Spinal cord (tissue), 10 donors: ENCODE measurements around the gene NIP7. TPM values are rescaled to one million over a fixed set of nuclear protein-coding genes. Genes with fewer than 3 reads are reported as not detected.
"Not testable (repeated sequence)": the region's sequence is repeated elsewhere in the genome, so short reads cannot be mapped to it uniquely, and the experiment has no call there.

ENCODE experiments used
- DNase-seq, 6 donors: peaks; one replicate each; pipeline versions ENCODE4 v3.0.0 to v3.0.0-alpha.2; 2013 to 2015; ENCODE audit warnings: low spot score in 6 of 6, low read depth in 4 of 6
- H3K27ac ChIP-seq: one replicate; pipeline ENCODE4 v1.5.1; 2013; ENCODE audit warnings: low read depth, low read length, control low read depth
- H3K27me3 ChIP-seq: one replicate; pipeline ENCODE4 v1.6.1; 2013; ENCODE audit warnings: low read length; ENCODE audit not compliant: control insufficient read depth, insufficient read depth
- H3K36me3 ChIP-seq: one replicate; pipeline ENCODE4 v1.6.1; 2013; ENCODE audit warnings: low read length; ENCODE audit not compliant: control insufficient read depth, insufficient read depth
- H3K4me1 ChIP-seq: one replicate; pipeline ENCODE4 v1.6.1; 2013; ENCODE audit warnings: low read length; ENCODE audit not compliant: control insufficient read depth, insufficient read depth
- H3K4me3 ChIP-seq: one replicate; pipeline ENCODE4 v1.5.1; 2013; ENCODE audit warnings: low read depth, low read length, control low read depth
- H3K9me3 ChIP-seq: one replicate; pipeline ENCODE4 v1.6.1; 2013; ENCODE audit warnings: low read length; ENCODE audit not compliant: control insufficient read depth, insufficient read depth
- WGBS: methylation state at CpG from one replicate; pipeline ENCODE4 v1.1.5; 2013; ENCODE audit warnings: missing lambda C conversion rate; ENCODE audit not compliant: insufficient coverage; 5-methylcytosine and 5-hydroxymethylcytosine counted together
- long read RNA-seq, 4 donors: transcript quantifications; one replicate each; lab custom pipeline, GENCODE V29; 2026
- polyA plus RNA-seq, 2 donors: library from polyadenylated mRNA; unstranded; fragments of 120-200 nt; gene quantifications; one replicate each; pipeline ENCODE4 v1.2.1, GENCODE V29; 2013; ENCODE audit not compliant: insufficient read length in 2 of 2
- total RNA-seq, 2 donors: library from RNA; depleted of rRNA in 1 of 2; stranded (reverse); fragments of 120-200 nt in 1 of 2; fragments of >200 nt in 1 of 2; gene quantifications; one replicate each; pipeline versions ENCODE4 v1.2.3 to v1.2.4, GENCODE V29; 2013 to 2014
- donor health status: healthy.

The NIP7 gene
- total RNA-seq, result 10 to 100 TPM; 15.5 to 16.6 TPM
- polyA plus RNA-seq, result 10 to 100 TPM; 16.6 to 19.1 TPM
- long read RNA-seq, donor 1, transcript NIP7-201 (5 exons, 2,402 nt), result major isoform, 9 of 32 reads
- long read RNA-seq, donor 1, partial matches to known transcripts, result 22 of 32 reads
- long read RNA-seq, donor 1, other reads (novel, unspliced or antisense), result 0 of 32 reads
- long read RNA-seq, donor 2, partial matches to known transcripts, result 0 of 4 reads
- long read RNA-seq, donor 2, other reads (novel, unspliced or antisense), result 0 of 4 reads
- long read RNA-seq, donor 3, transcript NIP7-201 (5 exons, 2,402 nt), result major isoform, 5 of 6 reads
- long read RNA-seq, donor 3, partial matches to known transcripts, result 0 of 6 reads
- long read RNA-seq, donor 3, other reads (novel, unspliced or antisense), result 0 of 6 reads
- long read RNA-seq, donor 4, transcript NIP7-201 (5 exons, 2,402 nt), result major isoform, 10 of 19 reads
- long read RNA-seq, donor 4, partial matches to known transcripts, result 7 of 19 reads
- long read RNA-seq, donor 4, other reads (novel, unspliced or antisense), result 0 of 19 reads

DNA sequence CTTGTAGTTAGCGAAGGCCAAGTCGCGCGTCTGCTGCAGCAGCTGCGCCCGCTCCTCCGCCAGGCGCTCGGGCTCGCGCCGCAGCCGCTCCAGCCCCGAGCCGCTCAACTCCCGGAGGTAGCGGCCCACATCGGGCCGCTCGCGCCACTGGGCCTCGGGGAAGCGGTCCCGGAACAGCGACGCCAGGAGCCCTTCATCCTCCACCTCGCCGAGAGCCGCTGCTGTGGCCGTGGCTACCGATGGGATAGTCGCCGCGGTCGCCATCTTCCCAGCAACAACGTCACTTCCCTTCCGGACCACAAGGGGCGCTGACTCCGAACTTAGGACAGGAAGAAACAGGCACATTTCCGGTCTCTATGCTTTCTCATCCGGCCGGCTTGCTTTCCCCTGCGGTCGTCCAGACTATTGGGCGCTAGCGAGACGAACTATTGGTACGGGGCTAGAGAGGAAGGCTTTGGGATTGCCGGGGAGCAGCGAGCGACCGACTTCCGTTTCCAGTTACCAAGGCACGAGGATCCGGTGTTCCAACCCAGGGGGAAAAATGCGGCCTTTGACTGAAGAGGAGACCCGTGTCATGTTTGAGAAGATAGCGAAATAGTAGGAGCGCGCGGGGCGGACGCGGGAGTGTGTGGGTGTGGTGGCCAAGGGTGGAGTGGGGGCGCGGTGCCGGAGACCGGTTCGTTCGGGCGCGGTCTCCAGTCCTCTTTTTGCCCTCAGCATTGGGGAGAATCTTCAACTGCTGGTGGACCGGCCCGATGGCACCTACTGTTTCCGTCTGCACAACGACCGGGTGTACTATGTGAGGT, at the start of gene NIP7, which contains the start of gene COG8:
Gene NIP7, plus strand, starts transcription at position 484 of the 806 bp plus-strand sequence. Its CDS starts 58 bp downstream, at position 542.
Gene COG8, minus strand, starts transcription at position 276 of the 806 bp plus-strand sequence. Its CDS starts 12 bp downstream, at position 264.
- Histone ChIP-seq H3K4me3 (peak within 1 kb of the TSS; percentile 98), H3K27me3 (no peaks in the 10 kb centered on the region), H3K27ac (peak within 1 kb of the TSS; percentile 84), H3K9me3 (no peaks in the 10 kb centered on the region), H3K4me1 (peaks cover 25% of the 10 kb centered on the region), H3K36me3 (peaks cover 36% of the 10 kb centered on the region)
- DNase-seq, result peak; percentile 95 to 100 (median 98)
- under 1% methylated on average over 72 of the region's 77 CpGs for WGBS

- H3K36me3 ChIP-seq, result not testable (repeated sequence)
Measured at GRCh38 chr16:69291657-69292056, 47.9 kb upstream of the NIP7 start.

GRCh38 chr16:69293401-69293800, 46.2 kb upstream of the NIP7 start:
- H3K4me1 ChIP-seq, result no peaks in the 10 kb centered on the region
- DNase-seq, result peak in 1 of 6 donors; percentile 5
- H3K27ac ChIP-seq, result no peak overlapping the region
- H3K36me3 ChIP-seq, result no peaks in the 10 kb centered on the region
- H3K27me3 ChIP-seq, result no peaks in the 10 kb centered on the region
- H3K9me3 ChIP-seq, result no peaks in the 10 kb centered on the region
- 53% methylated on average over 3 of the region's 3 CpGs for WGBS
- no peak overlapping the region for H3K4me3 ChIP-seq

More at GRCh38 chr16:69291657-69292056, 47.9 kb upstream of the NIP7 start:
- DNase-seq, H3K4me1 ChIP-seq, H3K27ac ChIP-seq, H3K4me3 ChIP-seq, H3K9me3 ChIP-seq, H3K27me3 ChIP-seq: not testable (repeated sequence)
- 96% methylated on average over 5 of the region's 9 CpGs for WGBS

DNA sequence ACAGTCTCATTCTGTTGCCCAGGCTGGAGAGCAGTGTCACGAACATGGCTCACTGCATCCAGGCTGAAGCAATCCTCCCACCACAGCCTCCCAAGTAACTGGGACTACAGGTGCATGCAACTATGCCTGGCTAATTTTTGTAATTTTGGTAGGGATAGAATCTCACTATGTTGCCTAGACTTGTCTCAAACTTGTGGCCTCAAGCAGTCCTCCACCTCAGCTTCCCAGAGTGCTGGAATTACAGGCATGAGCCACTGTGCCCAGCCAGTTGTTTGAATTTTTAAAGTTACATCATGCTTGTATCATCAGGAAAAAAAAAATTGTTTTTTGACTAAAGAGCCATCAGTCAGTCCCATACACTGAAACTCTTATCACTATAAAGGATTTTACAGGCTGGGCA, 45.5 kb upstream of the NIP7 start:
- no peaks in the 10 kb centered on the region for H3K27me3 ChIP-seq
- peaks cover 2% of the 10 kb centered on the region for H3K36me3 ChIP-seq
- H3K4me1 ChIP-seq, result no peaks in the 10 kb centered on the region
- H3K27ac ChIP-seq, result no peak overlapping the region
- WGBS, result no CpG with 5 or more reads among the region's 1 CpG
- no peaks in the 10 kb centered on the region for H3K9me3 ChIP-seq
- no peak for DNase-seq
- no peak overlapping the region for H3K4me3 ChIP-seq

DNA sequence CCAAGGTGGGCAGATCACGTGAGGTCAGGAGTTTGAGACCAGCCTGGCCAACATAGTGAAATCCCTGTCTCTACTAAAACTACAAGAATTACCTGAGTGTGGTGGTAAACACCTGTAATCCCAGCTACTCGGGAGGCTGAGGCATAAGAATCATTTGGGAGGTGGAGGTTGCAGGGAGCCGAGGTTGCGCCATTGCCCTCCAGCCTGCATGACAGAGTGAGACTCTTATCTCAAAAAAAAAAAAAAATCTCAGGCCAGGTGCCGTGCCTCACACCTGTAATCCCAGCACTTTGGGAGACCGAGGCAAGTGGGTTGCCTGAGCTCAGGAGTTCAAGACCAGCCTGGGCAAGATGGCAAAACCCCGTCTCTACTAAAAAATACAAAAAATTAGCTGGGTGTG, 42.8 kb upstream of the NIP7 start:
- not testable (repeated sequence) for H3K27me3 ChIP-seq, H3K27ac ChIP-seq, H3K9me3 ChIP-seq, H3K4me1 ChIP-seq, H3K4me3 ChIP-seq, DNase-seq
- WGBS, result 100% methylated on average over 2 of the region's 7 CpGs
- peaks cover 10% of the 10 kb centered on the region for H3K36me3 ChIP-seq

DNA sequence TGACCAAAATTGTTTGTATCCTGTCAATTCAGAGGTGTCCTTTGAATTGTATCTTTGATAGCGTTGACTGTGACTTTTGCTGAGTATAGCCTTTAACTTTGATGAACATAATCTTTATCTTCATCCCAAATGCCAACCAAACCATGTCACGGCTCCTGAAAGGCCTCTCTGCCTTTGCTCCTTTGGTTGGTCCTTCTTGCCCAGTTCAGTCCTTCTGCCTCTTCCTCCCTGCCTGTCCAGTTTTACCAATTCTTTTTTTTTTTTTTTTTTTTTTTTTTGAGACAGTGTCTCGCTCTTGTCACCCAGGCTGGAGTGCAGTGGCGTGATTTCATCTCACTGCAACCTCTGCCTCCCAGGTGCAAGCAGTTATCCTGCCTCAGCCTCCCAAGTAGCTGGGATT, 41.3 kb upstream of the NIP7 start:
- H3K9me3 ChIP-seq, result no peaks in the 10 kb centered on the region
- no peaks in the 10 kb centered on the region for H3K4me1 ChIP-seq
- no peaks in the 10 kb centered on the region for H3K27me3 ChIP-seq
- H3K27ac ChIP-seq, result no peak overlapping the region
- no peak for DNase-seq
- H3K36me3 ChIP-seq, result peaks cover 10% of the 10 kb centered on the region
- 86% methylated on average over 1 of the region's 4 CpGs for WGBS
- H3K4me3 ChIP-seq, result no peak overlapping the region

DNA sequence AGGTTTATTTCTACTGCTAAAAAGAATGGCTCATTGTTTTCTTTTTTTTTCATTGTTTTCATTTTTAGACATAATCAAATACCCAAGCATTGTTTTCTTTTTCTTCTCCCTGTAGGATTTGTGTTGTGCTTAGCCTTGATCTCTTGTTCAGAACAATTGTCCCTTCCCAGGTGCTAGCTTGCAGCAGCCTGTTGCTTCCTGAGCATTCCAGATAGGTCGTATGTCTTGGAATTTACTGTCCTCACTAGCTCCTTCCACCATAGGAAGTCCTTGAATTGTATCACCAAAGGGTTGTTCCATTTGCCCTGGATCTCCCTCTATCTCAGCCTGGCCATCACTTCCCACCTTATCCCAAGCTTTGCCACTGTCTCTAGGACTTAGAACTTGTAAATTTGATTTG, 38.4 kb upstream of the NIP7 start:
- H3K36me3 ChIP-seq, result peaks cover 13% of the 10 kb centered on the region
- H3K4me1 ChIP-seq, result no peaks in the 10 kb centered on the region
- 78% methylated on average over 1 of the region's 1 CpG for WGBS
- no peak overlapping the region for H3K27ac ChIP-seq
- no peak for DNase-seq
- no peaks in the 10 kb centered on the region for H3K9me3 ChIP-seq
- no peak overlapping the region for H3K4me3 ChIP-seq
- H3K27me3 ChIP-seq, result no peaks in the 10 kb centered on the region

DNA sequence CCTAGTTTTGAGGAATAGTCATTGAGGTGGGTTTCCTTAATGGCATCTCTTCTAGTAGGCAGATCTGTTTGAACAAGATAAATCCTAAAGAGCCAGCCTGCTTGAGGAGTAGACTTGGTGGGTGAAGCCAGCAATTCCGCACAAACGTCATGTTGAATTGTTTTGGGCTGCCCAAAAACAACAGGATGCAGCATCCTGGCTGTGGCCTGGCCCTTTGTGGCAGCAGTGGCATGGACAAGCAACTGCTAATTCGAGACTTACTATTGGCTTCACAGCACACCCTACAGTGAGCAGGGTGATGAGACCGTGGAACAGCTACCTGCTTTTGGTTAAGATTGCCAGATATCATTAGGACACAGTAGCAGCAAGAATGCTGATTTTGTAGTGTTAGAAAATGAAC, 37.7 kb upstream of the NIP7 start:
- H3K4me1 ChIP-seq, result no peaks in the 10 kb centered on the region
- H3K27ac ChIP-seq, result no peak overlapping the region
- H3K36me3 ChIP-seq, result peaks cover 13% of the 10 kb centered on the region
- no peak overlapping the region for H3K4me3 ChIP-seq
- WGBS, result 88% methylated on average over 3 of the region's 4 CpGs
- H3K27me3 ChIP-seq, result no peaks in the 10 kb centered on the region
- no peaks in the 10 kb centered on the region for H3K9me3 ChIP-seq
- DNase-seq, result no peak

- H3K4me1 ChIP-seq, result no peaks in the 10 kb centered on the region
- no peak overlapping the region for H3K4me3 ChIP-seq
- no peak for DNase-seq
- no peak overlapping the region for H3K27ac ChIP-seq
- peaks cover 13% of the 10 kb centered on the region for H3K36me3 ChIP-seq
- WGBS, result 88% methylated on average over 2 of the region's 4 CpGs
- H3K9me3 ChIP-seq, result no peaks in the 10 kb centered on the region
- H3K27me3 ChIP-seq, result no peaks in the 10 kb centered on the region
Measured at GRCh38 chr16:69302301-69302700, 37.3 kb upstream of the NIP7 start.
